Nephron (organoid): Measurements from ENCODE around the gene ADAMTSL1.

ENCODE experiments used
- H3K27ac Mint-ChIP-seq, 3 experiments: 2 replicates each; pipeline ENCODE4 v1.8.0; 2020; ENCODE audit warnings: mixed read lengths in 3 of 3, mild to moderate bottlenecking in 2 of 3, moderate library complexity in 1 of 3
- H3K27me3 Mint-ChIP-seq: 2 replicates; pipeline ENCODE4 v1.8.0; 2021; ENCODE audit warnings: low read depth, mild to moderate bottlenecking, moderate library complexity, mixed read lengths
- H3K36me3 Mint-ChIP-seq: 2 replicates; pipeline ENCODE4 v1.8.0; 2020; ENCODE audit warnings: low read depth, mixed read lengths
- H3K4me1 Mint-ChIP-seq: 2 replicates; pipeline ENCODE4 v1.8.0; 2020; ENCODE audit warnings: mixed read lengths
- H3K4me3 Mint-ChIP-seq, 3 experiments: 2 replicates each; pipeline ENCODE4 v1.8.0; 2020; ENCODE audit warnings: mild to moderate bottlenecking in 3 of 3, mixed read lengths in 3 of 3, moderate library complexity in 2 of 3
- H3K9me3 Mint-ChIP-seq: 2 replicates; pipeline ENCODE4 v1.8.0; 2020; ENCODE audit warnings: mixed read lengths
- TF ChIP-seq, protein P1 (sequence below), 3 experiments: fragments of 200-600 bp; sonication (generic); IDR thresholded peaks; one replicate each; pipeline ENCODE4 v1.5.0; 2021; ENCODE audit warnings: antibody characterized with exemption in 3 of 3; ENCODE audit not compliant: unreplicated experiment in 3 of 3

Gene ADAMTSL1

GRCh38 chr9:18638371-18639249 lies 164.7 kb downstream of the ADAMTSL1 start:
- TF ChIP-seq, protein P1, sequence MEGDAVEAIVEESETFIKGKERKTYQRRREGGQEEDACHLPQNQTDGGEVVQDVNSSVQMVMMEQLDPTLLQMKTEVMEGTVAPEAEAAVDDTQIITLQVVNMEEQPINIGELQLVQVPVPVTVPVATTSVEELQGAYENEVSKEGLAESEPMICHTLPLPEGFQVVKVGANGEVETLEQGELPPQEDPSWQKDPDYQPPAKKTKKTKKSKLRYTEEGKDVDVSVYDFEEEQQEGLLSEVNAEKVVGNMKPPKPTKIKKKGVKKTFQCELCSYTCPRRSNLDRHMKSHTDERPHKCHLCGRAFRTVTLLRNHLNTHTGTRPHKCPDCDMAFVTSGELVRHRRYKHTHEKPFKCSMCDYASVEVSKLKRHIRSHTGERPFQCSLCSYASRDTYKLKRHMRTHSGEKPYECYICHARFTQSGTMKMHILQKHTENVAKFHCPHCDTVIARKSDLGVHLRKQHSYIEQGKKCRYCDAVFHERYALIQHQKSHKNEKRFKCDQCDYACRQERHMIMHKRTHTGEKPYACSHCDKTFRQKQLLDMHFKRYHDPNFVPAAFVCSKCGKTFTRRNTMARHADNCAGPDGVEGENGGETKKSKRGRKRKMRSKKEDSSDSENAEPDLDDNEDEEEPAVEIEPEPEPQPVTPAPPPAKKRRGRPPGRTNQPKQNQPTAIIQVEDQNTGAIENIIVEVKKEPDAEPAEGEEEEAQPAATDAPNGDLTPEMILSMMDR (IDR thresholded peaks at IDR 0.05; ENCODE audit: unreplicated experiment in 3 of 3), result no peak
- H3K4me3 Mint-ChIP-seq, result no peak overlapping the region

GRCh38 chr9:18639911-18640310 lies 166.0 kb downstream of the ADAMTSL1 start:
- Mint-ChIP-seq H3K9me3 (peaks cover 10% of the 10 kb centered on the region), H3K4me3 (no peak overlapping the region), H3K27ac (peak overlapping the region; percentile 14 to 75 (median 19)), H3K27me3 (no peaks in the 10 kb centered on the region), H3K4me1 (peaks cover 44% of the 10 kb centered on the region), H3K36me3 (peaks cover 28% of the 10 kb centered on the region)
- TF ChIP-seq, protein P1 (IDR thresholded peaks at IDR 0.05; ENCODE audit: unreplicated experiment in 3 of 3), result no peak

More at GRCh38 chr9:18638371-18639249, 164.7 kb downstream of the ADAMTSL1 start:
- Mint-ChIP-seq H3K27me3 (no peaks in the 10 kb centered on the region), H3K36me3 (peaks cover 25% of the 10 kb centered on the region), H3K27ac (peak overlapping the region; percentile 3 to 79 (median 14)), H3K9me3 (peaks cover 6% of the 10 kb centered on the region), H3K4me1 (peaks cover 46% of the 10 kb centered on the region)

GRCh38 chr9:18658804-18659705 lies 185.1 kb downstream of the ADAMTSL1 start:
- Mint-ChIP-seq H3K36me3 (peaks cover 13% of the 10 kb centered on the region), H3K9me3 (no peaks in the 10 kb centered on the region), H3K27me3 (no peaks in the 10 kb centered on the region), H3K4me3 (no peak overlapping the region), H3K4me1 (no peaks in the 10 kb centered on the region), H3K27ac (no peak overlapping the region)
- TF ChIP-seq, protein P1 (IDR thresholded peaks at IDR 0.05; ENCODE audit: unreplicated experiment in 3 of 3), result no peak

DNA sequence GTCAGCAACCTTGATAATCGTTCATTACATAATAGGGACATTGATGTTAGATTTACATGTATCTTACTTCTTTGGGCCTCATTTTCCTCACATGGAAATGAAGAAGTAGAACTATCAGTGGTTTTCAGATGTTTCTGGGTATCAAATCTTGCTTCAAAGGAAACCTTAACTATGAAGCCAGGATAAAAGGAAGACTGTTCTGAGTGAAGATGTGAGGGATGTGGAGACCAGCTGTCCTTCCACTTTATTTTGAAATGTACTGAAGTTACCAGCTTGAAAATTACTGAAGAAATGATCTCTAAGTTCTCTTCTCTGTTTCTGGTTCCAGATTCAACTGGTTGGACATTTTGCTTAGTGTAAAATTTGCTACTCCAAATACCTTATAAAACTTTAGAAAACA lies 186.0 kb downstream of the ADAMTSL1 start:
- no peaks in the 10 kb centered on the region for H3K4me1 Mint-ChIP-seq
- peaks cover 13% of the 10 kb centered on the region for H3K36me3 Mint-ChIP-seq
- no peak overlapping the region for H3K4me3 Mint-ChIP-seq
- no peaks in the 10 kb centered on the region for H3K9me3 Mint-ChIP-seq
- no peak overlapping the region for H3K27ac Mint-ChIP-seq
- TF ChIP-seq, protein P1 (IDR thresholded peaks at IDR 0.05; ENCODE audit: unreplicated experiment in 3 of 3), result no peak
- H3K27me3 Mint-ChIP-seq, result no peaks in the 10 kb centered on the region

DNA sequence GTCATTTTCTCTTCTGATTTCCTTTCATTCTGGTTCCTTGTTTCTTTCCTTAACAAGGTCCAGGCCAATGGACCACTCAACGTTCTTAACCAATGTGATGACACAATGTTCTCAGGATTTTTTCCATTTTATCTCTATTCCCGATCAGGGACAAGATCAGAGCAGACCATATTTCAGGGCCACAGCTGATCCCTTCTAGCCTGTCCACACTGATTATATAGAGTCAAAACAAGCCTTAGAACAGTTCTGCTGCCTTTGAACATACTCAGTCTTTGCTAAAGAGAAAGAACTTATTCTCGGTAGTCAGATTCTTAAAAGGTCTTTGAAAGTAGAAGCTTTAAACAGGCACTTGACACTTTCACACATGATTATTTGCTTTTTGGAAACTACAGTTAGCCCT lies 188.4 kb downstream of the ADAMTSL1 start:
- no peak overlapping the region for H3K4me3 Mint-ChIP-seq
- TF ChIP-seq, protein P1 (IDR thresholded peaks at IDR 0.05; ENCODE audit: unreplicated experiment in 3 of 3), result no peak
- peaks cover 17% of the 10 kb centered on the region for H3K4me1 Mint-ChIP-seq
- H3K36me3 Mint-ChIP-seq, result peaks cover 16% of the 10 kb centered on the region
- H3K9me3 Mint-ChIP-seq, result no peaks in the 10 kb centered on the region
- H3K27me3 Mint-ChIP-seq, result no peaks in the 10 kb centered on the region
- H3K27ac Mint-ChIP-seq, result no peak overlapping the region
